GM18907 (cell line): ENCODE data around the gene ACOT11.
"Not testable (repeated sequence)": the region's sequence is repeated elsewhere in the genome, so short reads cannot be mapped to it uniquely, and the experiment has no call there.

ENCODE experiments used
- ATAC-seq: cut with Tn5 transposase; IDR thresholded peaks from one replicate; pipeline ENCODE4 v1.9.1; 2021; ENCODE audit warnings: mild to moderate bottlenecking, moderate library complexity; ENCODE audit not compliant: unreplicated experiment

Gene ACOT11

DNA sequence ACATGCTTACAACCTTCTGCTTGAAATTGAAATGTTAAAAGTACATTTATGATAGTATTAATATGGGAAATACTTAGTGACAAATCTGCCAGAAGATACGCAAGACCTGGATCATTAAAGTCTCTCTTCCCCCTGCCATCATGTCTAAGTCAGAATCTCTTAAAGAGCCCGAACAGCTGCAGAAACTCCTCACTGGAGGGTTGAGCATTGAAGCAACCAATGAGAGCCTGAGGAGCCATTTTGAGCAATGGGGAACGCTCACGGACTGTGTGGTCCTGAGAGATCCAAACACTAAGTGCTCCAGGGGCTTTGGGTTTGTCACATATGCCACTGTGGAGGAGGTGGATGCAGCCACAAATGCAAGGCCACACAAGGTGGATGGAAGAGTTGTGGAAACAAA is 11.4 kb upstream of the ACOT11 start:
- not testable (repeated sequence) for ATAC-seq

DNA sequence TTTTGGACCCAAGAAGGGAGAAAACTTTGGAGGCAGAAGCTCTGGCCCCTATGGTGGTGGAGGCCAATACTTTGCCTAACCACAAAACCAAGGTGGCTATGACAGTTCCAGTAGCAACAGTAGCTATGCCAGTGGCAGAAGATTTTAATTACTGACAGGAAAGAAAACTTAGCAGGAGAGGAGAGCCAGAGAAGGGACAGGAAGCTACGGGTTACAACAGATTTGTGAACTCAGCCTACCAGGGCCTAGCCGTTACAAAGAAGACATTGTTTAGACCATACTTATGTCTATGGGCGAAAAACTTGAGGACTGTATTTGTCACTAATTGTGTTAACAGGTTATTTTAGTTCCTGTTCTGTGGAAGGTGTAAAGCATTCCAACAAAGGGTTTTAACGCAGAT is 10.4 kb upstream of the ACOT11 start:
- no peak for ATAC-seq

DNA sequence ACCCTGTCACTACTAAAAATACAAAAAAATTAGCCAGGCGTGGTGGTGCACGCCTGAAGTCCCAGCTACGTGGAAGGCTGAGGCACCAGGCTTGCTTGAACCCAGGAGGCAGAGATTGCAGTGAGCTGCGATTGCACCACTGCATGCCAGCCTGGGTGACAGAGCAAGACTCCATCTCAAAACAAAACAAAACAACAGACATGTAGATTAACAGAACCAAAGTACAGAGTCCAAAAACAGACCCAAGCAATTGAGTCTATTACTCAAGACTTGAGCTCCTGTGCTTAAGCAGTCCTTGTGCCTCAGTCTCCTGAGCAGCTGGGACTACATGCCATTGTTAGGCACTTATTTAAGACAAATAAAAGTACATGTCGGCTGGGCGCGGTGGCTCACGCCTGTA is 9.5 kb upstream of the ACOT11 start:
- no peak for ATAC-seq

DNA sequence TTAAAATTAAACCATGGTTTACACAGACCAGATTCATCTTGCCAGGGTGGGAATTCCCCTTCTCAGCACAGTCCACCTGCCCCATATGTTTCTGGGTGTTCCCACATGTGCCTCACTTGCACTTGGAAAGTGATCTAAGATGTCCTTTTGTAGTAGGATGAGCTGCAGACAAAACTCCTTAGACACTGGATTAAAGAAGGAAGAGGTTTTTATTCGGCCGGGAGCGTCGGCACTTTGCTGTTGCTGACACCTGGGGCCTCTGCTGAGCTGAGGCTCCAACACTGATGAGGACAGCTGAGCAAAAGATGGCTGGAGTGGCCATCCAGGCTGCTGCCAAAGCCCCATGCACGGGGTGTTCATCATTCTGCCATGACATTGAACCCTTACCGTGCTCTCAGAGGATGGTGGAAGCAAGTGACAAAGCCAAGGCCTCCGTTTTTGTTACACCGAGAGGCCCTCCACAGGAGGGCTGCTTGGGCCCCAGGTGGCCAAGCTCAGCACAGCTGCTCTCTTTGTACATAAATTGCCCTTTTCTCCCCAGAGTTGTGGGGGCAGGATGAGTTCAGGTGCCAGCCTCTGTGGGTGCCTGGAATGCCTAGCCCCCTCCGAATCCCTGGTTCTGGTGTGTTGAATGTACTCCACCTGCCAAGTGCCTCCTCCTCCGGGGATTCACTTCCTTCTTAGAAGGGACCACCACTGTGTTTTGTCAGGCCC is 7.3 kb upstream of the ACOT11 start:
- no peak for ATAC-seq

DNA sequence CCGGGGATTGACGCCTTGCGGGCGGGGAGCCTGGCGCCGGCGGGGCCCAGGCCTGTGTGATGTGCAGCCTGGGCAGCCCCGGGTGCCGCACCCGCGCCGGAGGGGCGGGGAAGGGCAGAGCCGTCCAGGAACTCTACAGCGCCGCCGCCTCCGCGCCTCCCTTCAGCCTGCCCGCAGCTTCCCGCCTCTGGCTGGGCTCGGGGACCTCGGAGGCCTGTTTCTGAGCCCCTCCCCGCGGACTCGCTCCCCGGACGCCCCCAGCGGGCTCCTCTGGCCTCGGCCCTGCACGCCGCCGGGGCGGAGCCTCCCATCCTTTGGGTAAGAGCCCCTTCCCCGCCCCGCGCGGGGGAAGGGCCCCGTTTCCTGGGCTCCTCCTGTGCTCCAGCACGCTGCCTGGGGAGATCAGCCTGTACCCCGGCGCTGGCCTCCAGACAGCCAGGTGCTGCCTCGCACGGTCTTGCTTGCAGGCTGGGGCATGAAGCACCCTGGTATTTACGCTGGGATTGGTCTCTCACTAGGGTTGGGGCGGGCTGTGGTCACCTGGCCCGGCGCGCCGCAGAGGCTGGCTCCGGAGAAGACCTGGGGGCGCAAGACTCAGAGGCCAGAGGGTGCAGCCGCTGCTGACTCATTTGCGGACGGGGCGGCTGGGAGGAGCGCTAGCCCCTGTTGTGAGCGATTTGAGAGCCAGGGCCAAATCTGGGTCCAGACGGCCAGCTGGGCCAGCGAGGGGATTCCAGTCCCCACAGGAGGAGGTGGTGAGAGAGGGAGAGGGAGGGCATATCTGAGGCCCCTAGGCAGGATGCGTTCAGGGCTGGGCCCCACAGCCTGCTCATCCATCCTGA is 5.7 kb upstream of the ACOT11 start:
- ATAC-seq, result peak; percentile 69

DNA sequence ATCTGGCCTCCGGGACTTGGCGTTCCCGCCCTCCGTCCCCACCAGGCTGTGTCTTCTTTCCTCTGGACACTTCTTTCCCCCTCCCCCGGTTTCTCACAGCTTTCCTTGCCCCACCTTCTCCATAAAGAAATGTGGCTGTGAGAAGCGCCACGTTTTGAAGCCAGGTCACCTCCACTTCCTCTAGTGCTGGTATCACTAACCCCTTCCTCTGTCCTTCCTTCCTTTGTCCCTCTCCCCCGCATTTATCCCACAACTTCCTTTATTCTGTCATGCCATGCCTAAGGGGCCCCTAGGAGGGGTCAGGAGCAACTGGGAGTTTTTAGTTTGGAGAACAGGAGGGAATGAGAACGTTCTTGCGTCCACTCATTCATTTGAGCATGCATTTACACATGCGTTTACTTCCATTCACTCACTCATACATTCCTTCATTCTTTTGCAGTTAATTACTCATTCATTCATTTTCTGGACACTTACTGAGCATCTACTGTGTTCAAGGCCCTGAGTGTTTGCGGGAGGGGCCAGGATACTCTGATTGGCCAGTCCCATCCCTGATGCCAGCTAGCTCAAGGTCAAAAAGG is 5.0 kb upstream of the ACOT11 start:
- no peak for ATAC-seq

DNA sequence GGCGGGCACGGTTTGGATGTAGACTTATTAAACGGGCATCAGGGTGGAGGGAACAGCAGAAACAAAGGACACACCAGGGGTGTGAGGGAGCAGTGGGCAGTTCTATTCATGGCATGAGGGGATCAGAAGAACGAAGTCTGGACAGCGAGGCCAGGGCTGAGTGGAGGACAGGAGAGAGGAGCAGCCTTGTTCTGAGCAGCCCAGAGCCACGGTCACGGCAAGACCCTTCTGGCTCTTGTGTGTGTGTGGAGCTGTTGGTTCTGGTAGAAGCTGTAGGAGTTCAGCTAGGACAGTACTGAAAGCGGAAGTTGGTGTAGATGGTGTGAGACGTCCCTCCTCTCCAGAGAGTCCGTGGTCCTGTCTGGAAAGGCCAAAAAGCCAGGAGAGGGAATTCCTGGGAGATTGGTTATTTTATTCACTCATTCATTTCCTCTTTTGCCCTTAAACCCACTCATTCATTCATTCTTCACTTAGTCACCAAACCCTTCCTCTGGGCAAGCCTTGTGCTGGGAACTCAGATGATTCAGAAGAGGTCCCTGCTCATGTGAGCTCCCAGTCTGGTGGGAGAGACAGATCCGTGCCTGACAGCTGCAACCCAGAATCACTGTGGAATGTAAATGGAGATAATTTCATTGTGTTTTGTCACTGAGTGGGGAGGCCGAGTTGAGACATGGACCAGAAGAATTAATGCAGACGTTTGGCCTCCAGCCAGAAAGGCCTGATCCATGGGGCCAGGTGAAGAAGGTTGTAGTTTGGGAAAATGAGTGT is 4.1 kb upstream of the ACOT11 start:
- no peak for ATAC-seq

DNA sequence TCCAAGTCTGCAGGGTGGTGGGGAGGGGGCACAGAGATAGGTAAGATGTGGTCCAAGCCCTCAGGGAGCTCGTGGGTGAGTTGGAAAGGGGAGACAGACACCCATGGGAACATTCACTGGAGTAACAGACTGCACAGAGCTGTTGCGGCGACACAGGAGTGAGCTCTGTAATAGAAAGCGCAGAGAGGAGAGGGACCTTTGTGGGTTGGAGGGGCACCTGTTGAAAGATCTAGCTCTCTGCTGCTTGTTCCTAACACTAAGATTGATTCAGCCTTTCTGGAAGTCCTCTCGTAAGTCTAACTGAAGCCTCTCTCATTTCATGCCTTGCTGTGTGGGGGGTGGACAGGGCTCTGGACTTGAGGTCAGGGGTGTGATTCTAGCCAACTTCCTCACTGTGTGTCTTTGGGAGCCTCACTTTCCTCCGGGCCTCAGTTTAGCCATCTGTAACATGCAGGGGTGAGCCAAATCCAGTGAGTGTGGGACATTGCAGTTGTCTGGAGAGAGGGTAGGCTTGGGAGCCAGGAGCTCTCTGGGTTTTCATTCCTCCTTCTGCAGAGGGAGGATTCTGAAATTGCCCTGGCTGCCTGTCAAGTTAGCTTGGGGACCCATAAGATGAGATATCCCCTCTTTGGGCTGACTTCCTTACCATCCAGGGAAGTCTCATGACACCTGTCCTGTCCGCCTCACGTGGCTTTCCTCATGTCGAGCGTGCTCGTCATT is 2.0 kb upstream of the ACOT11 start:
- ATAC-seq, result no peak

DNA sequence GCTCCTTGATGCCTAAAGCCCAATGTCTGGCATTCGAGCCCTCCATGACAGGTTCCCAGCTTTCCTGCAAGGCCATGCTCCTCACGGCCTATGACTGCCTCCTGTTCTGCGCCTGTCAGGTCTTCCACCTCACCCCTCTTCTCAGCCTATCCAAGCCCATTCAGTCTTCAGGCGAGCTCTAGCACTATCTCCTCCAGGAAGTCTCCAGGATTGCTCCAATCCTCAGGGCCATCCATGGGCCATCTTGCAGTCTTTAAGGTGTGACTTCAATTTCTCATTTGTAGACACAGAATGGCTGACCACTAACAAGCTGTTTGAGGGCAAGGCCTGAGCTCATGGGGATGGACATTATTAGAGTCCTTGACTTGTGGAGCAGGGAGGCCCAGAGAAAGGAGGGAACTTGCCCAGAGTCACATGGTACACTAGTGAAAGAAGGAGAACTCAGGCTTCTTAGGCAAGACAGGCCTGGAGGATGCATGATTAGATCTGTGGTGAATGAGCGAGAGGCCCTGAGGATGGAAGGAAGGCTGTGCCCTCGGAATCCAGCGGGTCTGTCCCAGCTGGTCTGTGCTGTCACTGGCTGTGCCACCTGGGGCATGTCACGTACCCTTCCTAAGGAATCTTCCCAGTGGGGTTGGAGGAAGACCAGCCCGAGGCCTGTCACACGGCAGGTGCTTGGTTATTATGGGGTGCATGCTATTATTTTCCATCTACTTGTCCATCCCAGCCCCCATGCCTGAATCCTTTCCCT is 1.2 kb upstream of the ACOT11 start:
- ATAC-seq, result no peak

DNA sequence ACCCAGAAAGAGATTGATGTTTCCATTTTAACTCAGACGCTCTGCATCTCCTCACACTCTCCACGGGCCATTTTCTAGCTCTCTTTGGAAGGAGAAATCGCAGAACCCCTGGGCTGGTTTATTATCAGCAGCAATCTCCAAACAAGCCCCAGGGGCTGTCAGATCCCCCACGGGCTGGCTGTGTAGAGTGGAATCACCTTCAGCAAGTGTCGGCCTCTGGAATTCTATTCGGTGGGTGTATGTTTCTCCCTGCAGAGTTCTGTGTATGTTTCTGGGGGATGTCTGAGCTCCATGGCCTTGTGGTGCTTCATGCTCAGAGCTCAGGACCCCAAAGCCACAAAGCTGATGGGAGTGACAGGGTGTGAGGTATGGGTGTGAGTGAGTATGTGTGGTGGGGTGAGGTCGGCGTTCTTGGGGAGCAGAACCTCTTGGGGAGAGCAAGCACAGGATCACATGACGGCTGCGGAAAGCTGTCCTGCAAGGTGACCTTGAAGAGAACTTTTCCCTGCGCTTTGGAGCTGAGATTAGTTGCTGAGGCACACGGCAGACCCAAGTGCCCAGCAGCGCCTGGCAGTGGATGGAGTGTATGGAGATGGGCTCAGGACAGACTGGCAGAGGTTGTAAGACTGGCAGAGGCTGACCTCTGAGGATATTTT is 489 bp downstream of the ACOT11 start:
- no peak for ATAC-seq

DNA sequence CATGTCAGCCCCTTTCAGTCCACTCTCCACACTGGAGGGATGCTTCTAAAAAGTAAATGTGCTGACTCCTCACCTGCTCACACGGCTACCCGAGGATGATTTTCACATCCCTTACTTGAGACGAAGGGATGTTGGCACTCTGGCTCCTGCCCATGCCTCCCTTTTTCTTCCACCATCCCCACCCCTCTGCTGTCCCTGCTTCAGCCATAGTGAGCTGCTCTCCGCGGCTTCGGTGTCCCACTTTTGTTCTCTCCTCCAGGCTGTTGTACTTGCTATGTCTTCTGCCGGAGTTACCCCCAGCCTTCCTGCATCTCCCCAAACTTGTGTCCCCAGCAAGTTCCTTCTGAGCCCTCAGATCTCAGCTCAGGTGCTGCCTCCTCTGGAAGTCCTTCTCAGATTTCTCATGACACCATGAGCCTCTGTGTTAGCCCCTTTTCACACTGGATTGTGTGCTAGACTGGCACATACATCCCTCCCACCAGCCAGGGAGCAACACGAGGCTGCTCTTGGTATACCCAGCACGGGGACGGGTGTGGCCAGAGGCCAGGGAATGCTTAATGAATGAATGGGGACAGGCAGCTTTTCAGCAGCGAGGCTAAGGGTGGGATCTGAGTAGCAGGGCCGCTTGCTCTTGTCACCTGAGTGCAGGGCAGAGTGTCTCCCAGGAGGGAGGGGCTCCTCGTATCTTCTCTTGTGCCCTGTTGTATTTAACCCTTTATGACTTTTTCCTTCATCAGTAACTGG is 1.3 kb downstream of the ACOT11 start:
- ATAC-seq, result no peak

DNA sequence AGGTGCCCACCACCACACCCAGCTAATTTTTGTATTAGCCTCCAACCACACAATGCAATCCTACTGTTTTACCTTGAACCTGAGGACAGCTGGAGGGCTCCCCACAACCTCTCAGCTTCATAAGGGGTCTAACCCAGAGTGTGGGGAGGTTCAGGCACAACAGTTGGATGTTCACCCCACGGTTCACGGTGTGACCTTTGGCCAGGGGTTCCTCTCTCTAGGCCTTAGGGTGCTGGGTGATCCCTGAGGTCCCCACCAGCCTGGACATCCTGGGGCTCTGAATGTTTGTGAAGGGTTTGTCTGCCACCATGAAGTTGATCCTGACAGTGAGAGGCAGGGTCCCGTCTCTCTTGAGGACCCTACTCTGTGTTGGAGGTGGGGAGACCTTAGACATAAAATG is 3.9 kb downstream of the ACOT11 start:
- ATAC-seq, result no peak

DNA sequence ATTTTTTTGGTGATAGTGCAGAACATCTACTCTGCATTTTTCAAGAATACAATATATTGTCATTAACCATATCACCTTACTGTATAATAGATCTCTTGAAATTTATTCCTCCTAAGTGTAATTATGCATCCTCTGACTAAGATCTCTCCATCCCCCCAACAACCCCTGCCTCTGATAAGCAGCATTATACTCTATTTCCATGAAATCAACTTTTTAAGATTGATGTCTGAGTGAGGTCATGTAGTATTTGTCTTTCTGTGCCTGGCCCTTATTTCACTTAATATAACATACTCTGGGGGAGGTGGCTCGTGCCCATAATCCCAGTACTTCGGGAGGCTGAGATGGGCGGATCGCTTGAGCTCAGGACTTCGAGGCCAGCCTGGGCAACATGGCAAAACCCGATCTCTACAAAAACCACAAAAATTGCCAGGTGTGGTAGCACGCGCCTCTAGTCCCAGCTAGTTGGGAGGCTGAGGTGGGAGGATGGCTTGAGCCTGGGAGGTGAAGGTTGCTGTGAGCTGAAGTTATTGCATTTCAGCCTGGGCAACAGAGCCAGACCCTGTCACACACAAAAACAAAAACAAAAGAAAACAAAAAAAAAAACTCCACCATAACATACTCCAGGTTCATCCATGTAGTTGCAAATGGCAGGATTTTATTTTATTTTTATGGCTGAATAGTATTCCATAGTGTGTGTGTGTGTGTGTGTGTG is 5.7 kb downstream of the ACOT11 start:
- no peak for ATAC-seq

DNA sequence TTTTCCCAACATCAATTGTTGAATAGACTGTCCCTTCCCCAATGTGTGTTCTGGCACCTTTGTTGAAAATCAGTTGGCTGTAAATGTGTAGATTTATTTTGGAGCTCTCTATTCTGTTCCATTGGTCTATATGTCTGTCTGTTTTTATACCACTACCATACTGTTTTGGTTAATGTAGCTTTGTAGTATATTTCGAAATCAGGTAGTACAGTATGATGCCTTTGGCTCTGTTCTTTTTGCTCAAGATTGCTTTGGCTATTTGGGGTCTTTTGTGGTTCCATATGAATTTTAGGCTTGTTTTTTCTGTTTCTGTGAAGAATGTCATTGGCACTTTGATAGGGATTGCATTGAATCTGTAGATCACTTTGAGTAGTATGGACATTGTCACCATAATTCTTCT is 8.1 kb downstream of the ACOT11 start:
- ATAC-seq, result no peak

DNA sequence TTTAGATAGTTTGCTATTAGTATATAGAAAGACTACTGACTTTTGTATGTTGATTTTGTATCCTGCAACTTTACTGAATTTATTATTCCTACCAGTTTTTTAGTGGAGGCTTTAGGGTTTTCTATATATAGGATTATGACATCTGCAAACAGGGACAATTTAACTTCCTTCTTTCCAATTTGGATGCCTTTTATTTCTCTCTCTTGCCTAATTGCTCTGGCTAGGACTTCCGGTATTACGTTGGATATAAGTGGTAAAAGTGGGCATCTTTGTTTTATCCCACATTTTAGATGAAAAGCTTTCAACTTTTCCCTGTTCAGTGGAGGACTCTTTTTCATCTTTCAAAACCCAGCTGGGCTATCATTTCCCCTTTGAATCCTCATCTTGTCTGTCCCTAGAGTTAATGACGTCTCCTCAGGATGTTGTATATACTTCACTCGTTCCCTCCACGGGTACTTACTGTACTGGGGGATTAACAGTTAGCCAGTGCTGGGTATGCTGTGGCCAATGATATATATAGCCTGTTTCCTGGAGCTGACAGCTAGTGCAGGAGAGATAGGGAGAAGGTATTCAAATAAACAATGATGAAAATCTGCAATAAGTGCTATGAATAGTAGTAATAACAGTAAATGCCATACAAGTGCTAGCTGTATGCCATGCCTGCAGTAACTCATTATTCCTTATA is 9.8 kb downstream of the ACOT11 start:
- no peak for ATAC-seq

DNA sequence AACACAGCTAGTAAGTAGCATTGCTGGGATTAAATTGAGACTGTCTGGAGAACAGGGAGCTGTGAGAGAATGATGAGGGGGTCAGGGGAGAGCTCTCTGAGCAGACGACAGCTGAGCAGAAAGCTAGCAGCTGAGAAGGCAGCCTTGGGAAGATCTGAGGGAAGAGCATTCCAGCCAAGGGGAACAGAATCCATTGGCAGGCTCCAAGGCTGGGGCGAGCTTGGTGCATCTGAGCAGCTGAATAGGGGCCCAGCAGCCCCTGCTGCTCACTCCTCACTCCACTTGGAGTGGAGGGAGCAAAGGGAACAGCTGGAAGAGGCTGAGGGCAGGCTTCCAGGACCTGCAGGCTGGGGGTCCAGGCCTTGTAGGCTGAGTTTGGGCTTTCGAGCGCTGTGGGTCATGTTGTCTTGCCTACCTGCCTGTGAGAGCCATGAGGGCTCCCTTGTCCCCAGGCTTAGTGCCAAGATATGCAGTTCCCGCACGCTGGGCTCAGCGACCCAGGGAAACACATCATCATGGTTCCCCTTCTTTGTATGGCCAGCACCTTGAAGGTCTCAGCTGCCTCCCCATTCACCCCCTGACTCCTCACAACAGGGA is 10.5 kb downstream of the ACOT11 start:
- no peak for ATAC-seq

DNA sequence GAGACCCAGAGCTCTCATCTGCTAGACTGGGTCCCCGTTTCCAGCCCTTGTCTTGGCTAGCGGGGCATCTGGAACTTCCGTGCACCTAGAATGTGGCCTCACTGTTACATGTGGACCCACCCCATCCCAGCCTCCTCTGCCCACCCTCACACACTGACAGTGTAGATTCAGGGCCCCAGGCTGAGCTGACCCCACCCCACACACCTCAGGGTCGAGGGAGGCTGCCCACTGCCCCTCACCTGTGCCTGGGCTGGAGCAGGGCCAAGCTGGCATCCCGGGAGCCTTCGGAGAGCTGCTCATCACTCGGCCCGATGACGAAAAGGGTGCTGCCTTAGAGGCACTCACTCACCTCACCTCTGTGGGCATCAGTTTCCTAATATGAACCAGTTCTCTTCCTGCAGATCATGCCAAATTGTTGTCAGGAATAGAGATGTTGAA is 11.1 kb downstream of the ACOT11 start:
- no peak for ATAC-seq
